Panc1 (cell line): Measurements from ENCODE around the gene VANGL2.

Source experiments
- POLR2AphosphoS5 ChIP-seq: IDR thresholded peaks from 2 replicates; pipeline ENCODE4 v1.6.1; 2012; ENCODE audit warnings: mild to moderate bottlenecking, low read depth, low read length, moderate library complexity
- SIN3A ChIP-seq: IDR thresholded peaks from 2 replicates; pipeline ENCODE4 v1.6.1; 2012; ENCODE audit warnings: low read depth, mild to moderate bottlenecking, low read length, moderate library complexity, borderline replicate concordance; ENCODE audit not compliant: insufficient read depth
- TCF7L2 ChIP-seq: IDR thresholded peaks from 2 replicates; pipeline ENCODE4 v1.6.1; 2011; ENCODE audit warnings: mild to moderate bottlenecking, low read depth, low read length, inconsistent platforms
- TF ChIP-seq, protein P1 (sequence below): fragments of 450-650 bp; IDR thresholded peaks from 2 replicates; pipeline ENCODE4 v1.5.1; 2017; ENCODE audit warnings: mild to moderate bottlenecking
- TF ChIP-seq, protein P2 (sequence below), 2 experiments: IDR thresholded peaks; 2 replicates each; pipeline ENCODE4 v1.6.1; 2011 to 2012; ENCODE audit warnings: low read depth in 2 of 2, control low read depth in 1 of 2, low read length in 1 of 2, mild to moderate bottlenecking in 1 of 2, moderate library complexity in 1 of 2; ENCODE audit not compliant: insufficient read depth in 1 of 2

DNA sequence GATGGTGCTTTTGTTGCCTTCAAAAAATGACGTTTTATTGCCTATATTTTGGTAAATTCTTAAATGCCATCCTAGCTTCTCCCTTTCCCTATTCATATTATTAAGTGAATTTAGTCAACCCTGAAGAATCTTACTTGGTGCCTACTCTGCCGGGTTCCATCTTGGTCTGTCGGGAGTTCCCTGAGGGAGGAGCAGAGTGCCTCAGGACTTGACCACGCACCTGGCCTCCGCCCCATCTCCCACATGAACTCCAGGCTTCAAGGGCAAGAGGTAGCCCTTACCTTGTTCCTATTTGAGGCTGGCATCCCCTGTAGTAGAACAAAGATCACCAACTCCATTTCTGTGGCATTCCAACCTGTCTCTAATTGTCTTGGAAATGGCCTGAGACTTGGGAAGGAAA is 21.5 kb downstream of the VANGL2 start:
- TF ChIP-seq, protein P1, sequence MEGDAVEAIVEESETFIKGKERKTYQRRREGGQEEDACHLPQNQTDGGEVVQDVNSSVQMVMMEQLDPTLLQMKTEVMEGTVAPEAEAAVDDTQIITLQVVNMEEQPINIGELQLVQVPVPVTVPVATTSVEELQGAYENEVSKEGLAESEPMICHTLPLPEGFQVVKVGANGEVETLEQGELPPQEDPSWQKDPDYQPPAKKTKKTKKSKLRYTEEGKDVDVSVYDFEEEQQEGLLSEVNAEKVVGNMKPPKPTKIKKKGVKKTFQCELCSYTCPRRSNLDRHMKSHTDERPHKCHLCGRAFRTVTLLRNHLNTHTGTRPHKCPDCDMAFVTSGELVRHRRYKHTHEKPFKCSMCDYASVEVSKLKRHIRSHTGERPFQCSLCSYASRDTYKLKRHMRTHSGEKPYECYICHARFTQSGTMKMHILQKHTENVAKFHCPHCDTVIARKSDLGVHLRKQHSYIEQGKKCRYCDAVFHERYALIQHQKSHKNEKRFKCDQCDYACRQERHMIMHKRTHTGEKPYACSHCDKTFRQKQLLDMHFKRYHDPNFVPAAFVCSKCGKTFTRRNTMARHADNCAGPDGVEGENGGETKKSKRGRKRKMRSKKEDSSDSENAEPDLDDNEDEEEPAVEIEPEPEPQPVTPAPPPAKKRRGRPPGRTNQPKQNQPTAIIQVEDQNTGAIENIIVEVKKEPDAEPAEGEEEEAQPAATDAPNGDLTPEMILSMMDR = no peak
- TF ChIP-seq, protein P2, sequence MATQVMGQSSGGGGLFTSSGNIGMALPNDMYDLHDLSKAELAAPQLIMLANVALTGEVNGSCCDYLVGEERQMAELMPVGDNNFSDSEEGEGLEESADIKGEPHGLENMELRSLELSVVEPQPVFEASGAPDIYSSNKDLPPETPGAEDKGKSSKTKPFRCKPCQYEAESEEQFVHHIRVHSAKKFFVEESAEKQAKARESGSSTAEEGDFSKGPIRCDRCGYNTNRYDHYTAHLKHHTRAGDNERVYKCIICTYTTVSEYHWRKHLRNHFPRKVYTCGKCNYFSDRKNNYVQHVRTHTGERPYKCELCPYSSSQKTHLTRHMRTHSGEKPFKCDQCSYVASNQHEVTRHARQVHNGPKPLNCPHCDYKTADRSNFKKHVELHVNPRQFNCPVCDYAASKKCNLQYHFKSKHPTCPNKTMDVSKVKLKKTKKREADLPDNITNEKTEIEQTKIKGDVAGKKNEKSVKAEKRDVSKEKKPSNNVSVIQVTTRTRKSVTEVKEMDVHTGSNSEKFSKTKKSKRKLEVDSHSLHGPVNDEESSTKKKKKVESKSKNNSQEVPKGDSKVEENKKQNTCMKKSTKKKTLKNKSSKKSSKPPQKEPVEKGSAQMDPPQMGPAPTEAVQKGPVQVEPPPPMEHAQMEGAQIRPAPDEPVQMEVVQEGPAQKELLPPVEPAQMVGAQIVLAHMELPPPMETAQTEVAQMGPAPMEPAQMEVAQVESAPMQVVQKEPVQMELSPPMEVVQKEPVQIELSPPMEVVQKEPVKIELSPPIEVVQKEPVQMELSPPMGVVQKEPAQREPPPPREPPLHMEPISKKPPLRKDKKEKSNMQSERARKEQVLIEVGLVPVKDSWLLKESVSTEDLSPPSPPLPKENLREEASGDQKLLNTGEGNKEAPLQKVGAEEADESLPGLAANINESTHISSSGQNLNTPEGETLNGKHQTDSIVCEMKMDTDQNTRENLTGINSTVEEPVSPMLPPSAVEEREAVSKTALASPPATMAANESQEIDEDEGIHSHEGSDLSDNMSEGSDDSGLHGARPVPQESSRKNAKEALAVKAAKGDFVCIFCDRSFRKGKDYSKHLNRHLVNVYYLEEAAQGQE (IDR thresholded peaks at IDR 0.05; ENCODE audit: insufficient read depth in 1 of 2, low read depth in 2 of 2, low read length in 1 of 2) = no peak
- TF ChIP-seq SIN3A (no peak), POLR2AphosphoS5 (no peak), TCF7L2 (no peak)
